ENCODE measurements around the gene UAP1L1. TPM values are rescaled to one million over a fixed set of nuclear protein-coding genes. Genes with fewer than 3 reads are reported as not detected.
A peak's percentile ranks its signal among the peaks of the same experiment; 100 is the strongest.

UAP1L1 gene
- total RNA-seq, 1 donor from 2014 or later: 2.9 TPM

DNA sequence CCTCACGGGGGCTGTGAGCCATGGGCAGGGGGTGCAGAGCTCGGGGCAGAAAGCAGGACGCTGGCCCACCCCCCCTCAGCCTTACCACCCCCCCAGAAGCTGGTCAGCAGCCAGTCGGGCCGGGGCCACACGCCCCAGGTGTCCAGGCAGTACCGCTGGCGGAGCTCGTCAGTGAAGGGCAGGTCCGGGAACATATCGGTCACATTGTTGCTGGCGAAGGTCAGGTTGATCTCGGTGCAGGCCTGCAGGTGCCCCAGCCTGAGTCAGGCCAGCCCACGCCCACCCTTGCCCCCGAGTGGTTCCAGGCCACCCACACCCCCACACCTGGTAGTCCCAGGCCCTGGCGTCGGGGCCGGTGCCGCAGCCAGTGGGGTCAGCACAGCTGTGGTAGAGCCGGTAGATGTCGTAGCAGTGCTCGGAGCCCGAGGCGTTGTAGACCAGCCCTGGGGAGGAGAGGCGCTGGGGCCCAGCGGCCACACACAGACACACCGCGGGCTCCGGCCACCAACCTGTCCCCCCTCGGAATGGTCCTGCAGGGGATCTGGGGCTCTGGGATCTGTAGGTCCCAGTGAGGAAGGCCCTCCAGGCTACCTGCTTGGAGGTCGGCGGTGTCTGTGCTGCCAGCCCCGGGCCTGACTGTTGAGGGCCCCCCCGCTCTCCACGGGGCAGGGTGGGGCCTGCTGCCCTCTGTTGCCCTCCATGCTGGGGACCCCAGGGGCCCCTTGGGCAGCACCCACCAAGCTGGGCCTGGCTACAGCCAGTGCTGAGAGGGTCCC lies 34.7 kb downstream of the UAP1L1 start:
- DNase-seq (ENCODE audit: low read depth, low spot score): no peak
- Mint-ChIP-seq H3K36me3 (ENCODE audit: low read depth) (no peaks in the 10 kb centered on the region), H3K27ac (ENCODE audit: unreplicated experiment) (no peak overlapping the region), H3K4me1 (no peaks in the 10 kb centered on the region), H3K9me3 (no peaks in the 10 kb centered on the region), H3K27me3 (ENCODE audit: low read depth) (peaks cover 15% of the 10 kb centered on the region), H3K4me3 (no peak overlapping the region)
- TF ChIP-seq CTCF (conservative IDR thresholded peaks at IDR 0.05): no peak

DNA sequence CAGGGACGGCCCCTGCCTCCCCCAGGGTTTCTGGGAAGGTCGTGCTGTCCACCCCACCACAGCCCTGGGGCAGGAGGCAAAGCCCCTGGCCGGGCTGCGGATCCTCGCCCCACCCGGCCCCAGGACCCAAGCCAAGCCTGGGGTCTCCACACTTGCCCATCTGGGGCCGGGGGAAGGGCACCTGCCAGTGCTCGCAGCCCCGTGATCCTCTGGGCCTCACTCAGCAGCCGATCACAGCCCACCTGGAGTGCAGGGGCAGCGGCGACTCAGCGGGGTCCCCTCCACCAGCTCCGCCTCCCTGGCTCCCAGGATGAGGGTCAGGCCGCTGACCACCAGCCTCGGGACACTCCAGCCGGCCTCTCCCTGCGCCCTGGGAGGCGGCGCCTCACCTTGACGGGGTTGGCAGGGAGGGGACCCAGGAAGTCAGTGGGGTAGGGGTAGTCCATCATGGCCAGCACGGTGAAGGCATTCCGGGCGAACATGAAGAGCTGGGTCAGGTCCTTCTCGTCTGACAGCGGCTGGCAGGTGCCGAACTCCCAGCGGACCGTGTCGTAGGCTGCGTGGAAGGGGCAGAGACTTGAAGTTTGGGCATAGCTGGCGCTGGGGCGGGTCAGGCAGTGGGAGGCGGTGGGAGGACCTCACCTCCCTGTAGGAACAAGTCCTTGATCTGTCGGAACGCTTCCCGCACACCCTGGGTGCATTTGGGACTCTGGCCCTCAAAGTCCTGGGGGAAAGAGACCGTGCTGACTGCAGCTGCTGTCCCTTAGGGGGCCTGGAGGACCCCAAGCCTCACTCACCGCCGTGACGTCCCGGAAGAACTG lies 35.5 kb downstream of the UAP1L1 start:
- Mint-ChIP-seq H3K27me3 (ENCODE audit: low read depth) (peaks cover 17% of the 10 kb centered on the region), H3K27ac (ENCODE audit: unreplicated experiment) (no peak overlapping the region), H3K4me3 (peak overlapping the region; percentile 57), H3K4me1 (no peaks in the 10 kb centered on the region), H3K9me3 (no peaks in the 10 kb centered on the region), H3K36me3 (ENCODE audit: low read depth) (no peaks in the 10 kb centered on the region)
- no peak for DNase-seq (ENCODE audit: low read depth, low spot score)
- TF ChIP-seq CTCF (conservative IDR thresholded peaks at IDR 0.05): no peak

- no peaks in the 10 kb centered on the region for H3K9me3 Mint-ChIP-seq
- no peak for DNase-seq (ENCODE audit: low read depth, low spot score)
- no peaks in the 10 kb centered on the region for H3K4me1 Mint-ChIP-seq
- H3K4me3 Mint-ChIP-seq: no peak overlapping the region
- H3K27ac Mint-ChIP-seq (ENCODE audit: unreplicated experiment): no peak overlapping the region
- no peak for TF ChIP-seq CTCF (conservative IDR thresholded peaks at IDR 0.05)
- peaks cover 17% of the 10 kb centered on the region for H3K27me3 Mint-ChIP-seq (ENCODE audit: low read depth)
- H3K36me3 Mint-ChIP-seq (ENCODE audit: low read depth): no peaks in the 10 kb centered on the region
Observed at GRCh38 chr9:137113385-137114159, 36.3 kb downstream of the UAP1L1 start.

GRCh38 chr9:137114220-137114612 lies 36.9 kb downstream of the UAP1L1 start:
- DNase-seq (ENCODE audit: low read depth, low spot score): no peak
- Mint-ChIP-seq H3K4me1 (no peaks in the 10 kb centered on the region), H3K27me3 (ENCODE audit: low read depth) (peaks cover 17% of the 10 kb centered on the region), H3K4me3 (no peak overlapping the region), H3K36me3 (ENCODE audit: low read depth) (no peaks in the 10 kb centered on the region), H3K27ac (ENCODE audit: unreplicated experiment) (no peak overlapping the region), H3K9me3 (no peaks in the 10 kb centered on the region)
- TF ChIP-seq CTCF (conservative IDR thresholded peaks at IDR 0.05): no peak

DNA sequence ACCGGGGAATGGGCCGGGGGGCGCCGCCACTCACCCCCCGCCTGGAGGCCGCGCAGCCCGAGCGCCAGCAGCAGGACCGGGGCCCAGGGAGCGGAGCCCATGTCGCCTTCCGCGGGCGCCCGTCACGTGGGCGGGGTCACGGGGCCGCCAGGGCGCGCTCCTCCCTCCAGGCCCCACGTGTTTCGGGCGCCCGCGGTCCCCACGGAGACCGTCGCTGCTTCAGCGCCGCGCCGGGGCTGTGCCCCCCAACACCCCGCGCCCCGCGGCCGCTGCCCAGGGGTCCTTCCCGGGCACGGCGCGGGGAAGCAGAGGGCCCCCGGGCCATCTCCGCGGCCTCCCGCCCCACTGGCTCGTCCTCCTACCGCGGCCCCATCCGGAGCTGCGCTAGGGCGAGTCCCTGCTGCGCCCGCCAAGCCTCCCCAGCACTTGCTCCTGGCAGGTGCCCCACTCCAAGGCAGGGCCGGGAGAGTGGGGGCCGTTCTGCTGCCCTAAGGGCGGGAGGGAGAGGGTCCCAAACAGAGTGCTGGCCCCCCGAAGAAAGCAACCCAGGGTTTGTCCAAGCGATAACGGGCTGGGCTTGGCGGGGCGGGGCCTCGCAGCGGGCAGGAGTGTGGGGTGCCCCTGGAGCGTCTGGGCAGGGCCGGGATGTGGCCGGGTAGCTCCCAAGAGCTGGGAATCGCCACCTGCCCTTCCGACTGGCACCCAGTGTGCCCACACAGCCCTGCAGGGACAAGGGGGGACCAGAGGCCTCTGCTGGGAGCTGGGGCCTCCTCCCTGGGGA lies 37.5 kb downstream of the UAP1L1 start, which contains the start of gene DPP7:
TSS of gene DPP7 (minus strand) at position 121 of the 781 bp plus-strand sequence. CDS start at position 101, 20 bp downstream.
- no peak for DNase-seq (ENCODE audit: low read depth, low spot score)
- Mint-ChIP-seq H3K27ac (ENCODE audit: unreplicated experiment) (no peak within 1 kb of the TSS), H3K27me3 (ENCODE audit: low read depth) (peaks cover 17% of the 10 kb centered on the region), H3K4me1 (no peaks in the 10 kb centered on the region), H3K9me3 (no peaks in the 10 kb centered on the region), H3K4me3 (no peak within 1 kb of the TSS), H3K36me3 (ENCODE audit: low read depth) (no peaks in the 10 kb centered on the region)
- no peak for TF ChIP-seq CTCF (conservative IDR thresholded peaks at IDR 0.05)
